Cortex of kidney (tissue), 1 donor: ENCODE results near the gene ENPEP.
"Not testable (repeated sequence)": the region's sequence is repeated elsewhere in the genome, so short reads cannot be mapped to it uniquely, and the experiment has no call there.

ENCODE experiments used
- DNase-seq: peaks from one replicate; lab custom pipeline; 2025; lab: John Stamatoyannopoulos, UW

The ENPEP gene

DNA sequence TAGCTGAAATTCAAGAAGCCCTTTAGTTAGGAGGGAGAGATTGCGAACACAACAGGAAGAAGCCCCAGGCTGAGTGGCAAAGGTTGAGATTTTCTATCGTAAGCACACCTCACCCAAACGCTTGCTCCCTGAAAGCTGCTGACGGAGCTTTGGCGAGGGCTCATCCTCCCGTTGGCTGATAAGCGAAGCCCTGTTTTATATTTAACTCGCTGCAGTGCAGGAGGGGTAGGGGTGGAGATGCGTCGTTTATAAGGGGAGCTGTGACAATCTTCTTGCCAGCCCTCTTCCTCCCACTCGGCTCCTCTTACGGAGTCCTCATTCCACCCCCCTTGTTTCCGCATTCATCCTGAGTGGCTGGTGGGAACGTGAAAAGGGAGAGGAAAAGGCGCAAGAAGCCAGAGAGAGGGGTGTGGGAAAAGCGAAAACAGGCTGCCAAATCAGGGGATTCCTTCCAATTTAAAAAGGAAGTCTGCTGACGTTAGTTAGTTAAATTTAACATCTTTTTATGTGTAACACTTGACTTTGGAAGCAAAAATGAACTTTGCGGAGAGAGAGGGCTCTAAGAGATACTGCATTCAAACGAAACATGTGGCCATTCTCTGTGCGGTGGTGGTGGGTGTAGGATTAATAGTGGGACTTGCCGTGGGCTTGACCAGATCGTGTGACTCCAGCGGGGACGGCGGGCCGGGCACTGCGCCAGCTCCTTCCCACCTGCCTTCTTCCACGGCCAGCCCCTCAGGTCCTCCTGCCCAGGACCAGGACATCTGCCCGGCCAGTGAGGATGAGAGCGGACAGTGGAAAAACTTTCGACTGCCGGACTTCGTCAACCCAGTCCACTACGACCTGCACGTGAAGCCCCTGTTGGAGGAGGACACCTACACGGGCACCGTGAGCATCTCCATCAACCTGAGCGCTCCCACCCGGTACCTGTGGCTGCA is at the start of gene ENPEP:
ENPEP (plus strand) TSS at position 275 of the 938 bp plus-strand sequence; CDS start at position 535, 260 bp downstream.
- peak; percentile 6 for DNase-seq

DNA sequence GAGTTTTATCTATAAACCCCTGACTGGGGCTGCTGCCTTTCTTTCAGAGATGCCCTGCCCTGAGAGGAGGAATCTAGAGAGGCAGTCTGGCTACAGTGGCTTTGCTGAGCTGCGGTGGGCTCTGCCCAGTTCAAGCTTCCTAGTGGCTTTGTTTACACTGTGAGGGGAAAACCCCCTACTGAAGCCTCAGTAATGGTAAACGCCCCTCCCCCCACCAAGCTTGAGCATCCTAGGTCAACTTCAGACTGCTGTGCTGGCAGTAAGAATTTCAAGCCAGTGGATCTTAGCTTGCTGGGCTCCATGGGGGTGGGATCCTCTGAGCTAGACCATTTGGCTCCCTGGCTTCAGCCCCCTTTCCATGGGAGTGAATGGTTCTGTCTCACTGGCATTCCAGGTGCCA is 44.1 kb upstream of the ENPEP start:
- not testable (repeated sequence) for DNase-seq

GRCh38 chr4:110437292-110437691 is 38.7 kb upstream of the ENPEP start:
- not testable (repeated sequence) for DNase-seq

DNA sequence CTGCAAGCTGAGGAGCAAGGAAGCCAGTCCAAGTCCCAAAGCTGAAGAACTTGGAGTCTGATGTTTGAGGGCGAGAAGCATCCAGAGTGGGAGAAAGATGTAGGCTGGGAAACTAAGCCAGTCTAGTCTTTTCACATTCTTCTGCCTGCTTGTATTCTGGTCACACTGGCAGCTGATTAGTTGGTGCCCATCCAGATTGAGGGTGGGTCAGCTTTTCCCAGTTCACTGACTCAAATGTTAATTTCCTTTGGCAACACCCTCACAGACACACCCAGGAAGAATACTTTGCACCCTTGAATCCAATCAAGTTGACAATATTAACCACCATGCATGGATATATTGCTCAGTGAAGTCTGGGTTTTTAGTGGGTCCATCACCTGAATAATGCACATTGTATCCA is 36.7 kb upstream of the ENPEP start:
- not testable (repeated sequence) for DNase-seq

DNA sequence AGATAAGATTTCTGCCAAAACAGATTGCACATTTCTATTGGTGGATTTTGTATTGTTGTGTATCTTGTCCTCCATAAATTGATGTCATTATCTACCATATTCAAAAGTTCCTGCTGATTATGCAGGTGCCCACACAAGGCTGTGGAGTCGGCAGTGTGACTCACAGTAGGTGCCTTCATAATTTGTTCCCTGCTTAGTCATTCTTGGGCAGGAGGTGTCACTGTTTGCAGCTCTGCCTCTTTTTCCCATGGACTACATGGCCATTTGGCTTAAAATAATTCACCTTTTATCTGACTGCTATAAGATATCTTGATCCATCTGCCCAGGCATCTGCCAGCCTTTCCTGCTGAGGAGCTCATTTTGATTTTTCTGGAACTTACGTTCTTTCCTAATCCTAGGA is 33.6 kb upstream of the ENPEP start:
- DNase-seq: no peak

- no peak for DNase-seq
Measured at GRCh38 chr4:110442788-110443187, 33.2 kb upstream of the ENPEP start.

GRCh38 chr4:110449947-110450346 is 26.0 kb upstream of the ENPEP start:
- no peak for DNase-seq

- no peak for DNase-seq
Measured at GRCh38 chr4:110452546-110452945, 23.4 kb upstream of the ENPEP start.

DNA sequence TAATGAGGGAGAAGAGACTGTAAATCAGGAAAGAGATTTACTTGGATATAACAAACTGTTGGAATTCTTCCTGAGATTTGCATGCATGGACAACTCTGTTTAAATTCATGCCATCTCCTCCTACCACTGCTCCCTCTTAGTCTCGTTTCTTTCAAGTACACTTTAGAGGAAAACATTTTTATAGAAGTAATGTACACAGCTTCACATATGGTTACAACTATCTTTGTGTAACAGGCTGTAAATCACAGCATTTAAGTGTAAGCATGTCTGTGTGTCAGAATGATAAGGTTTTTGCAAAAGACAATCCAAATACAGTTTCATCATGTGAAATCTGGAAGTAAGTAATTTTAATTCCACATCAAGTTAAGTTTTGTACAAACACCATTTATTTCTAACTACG is 21.5 kb upstream of the ENPEP start:
- DNase-seq: no peak

DNA sequence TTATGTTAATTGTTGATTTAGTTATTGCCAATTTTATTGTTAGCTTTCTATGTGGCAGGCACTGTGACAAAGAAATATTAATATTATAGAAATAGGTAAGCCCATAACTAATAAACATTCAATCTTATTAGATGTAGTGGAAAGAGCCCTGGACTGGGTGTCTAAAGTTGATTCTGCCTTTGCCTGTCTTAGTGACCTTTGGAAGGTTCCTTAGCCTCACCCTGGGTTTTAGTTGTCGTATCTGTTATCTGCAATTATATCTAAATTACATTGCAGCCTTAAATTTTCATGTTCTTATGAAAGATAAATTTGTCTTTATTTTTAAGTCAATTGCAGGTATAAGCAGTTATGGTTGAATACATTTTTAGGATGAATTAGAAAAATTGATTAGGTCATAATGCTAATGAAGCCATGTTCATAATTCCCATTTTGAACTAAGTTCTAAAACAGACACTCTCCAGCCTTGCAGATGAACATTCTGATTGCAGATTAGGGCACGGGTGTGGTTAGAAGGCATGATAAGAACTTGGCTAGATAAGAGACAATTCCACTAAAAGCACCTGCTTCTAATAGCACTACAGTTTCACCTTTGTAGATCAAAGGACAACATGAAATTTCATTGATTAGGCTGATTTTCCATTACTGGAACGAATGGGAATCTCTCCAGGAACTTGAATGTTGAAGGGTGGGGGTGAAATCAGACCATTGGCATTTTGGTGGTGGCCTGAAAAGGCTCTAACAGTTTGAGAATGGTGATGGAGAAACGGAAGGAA is 17.3 kb upstream of the ENPEP start:
- DNase-seq: no peak

- no peak for DNase-seq
Measured at GRCh38 chr4:110460074-110460746, 15.7 kb upstream of the ENPEP start.

- DNase-seq: no peak
Measured at GRCh38 chr4:110467400-110467799, 8.6 kb upstream of the ENPEP start.

GRCh38 chr4:110472583-110473329 is 3.2 kb upstream of the ENPEP start:
- no peak for DNase-seq

- DNase-seq: no peak
Measured at GRCh38 chr4:110474481-110474880, 1.5 kb upstream of the ENPEP start.

DNA sequence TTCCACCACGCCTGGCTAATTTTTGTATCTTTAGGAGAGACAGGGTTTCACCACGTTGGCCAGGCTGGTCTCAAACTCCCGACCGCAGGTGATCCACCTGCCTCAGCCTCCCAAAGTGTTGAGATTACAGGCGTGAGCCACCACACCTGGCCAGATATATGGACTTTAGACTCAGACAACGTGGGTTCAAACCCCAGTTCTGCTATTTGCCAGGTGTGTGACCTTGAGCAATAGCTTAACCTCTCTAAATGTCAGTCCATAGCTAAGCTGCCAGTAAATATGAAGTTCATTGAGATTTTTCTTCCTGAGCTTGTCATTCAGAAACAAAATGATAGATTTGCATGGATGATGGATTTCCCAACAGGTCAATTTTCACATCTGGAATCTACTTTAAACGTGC is 875 bp upstream of the ENPEP start:
- DNase-seq: not testable (repeated sequence)

GRCh38 chr4:110477836-110478235 is 1.9 kb downstream of the ENPEP start:
- DNase-seq: no peak

- DNase-seq: no peak
Measured at GRCh38 chr4:110480031-110480549, 4.1 kb downstream of the ENPEP start.

DNA sequence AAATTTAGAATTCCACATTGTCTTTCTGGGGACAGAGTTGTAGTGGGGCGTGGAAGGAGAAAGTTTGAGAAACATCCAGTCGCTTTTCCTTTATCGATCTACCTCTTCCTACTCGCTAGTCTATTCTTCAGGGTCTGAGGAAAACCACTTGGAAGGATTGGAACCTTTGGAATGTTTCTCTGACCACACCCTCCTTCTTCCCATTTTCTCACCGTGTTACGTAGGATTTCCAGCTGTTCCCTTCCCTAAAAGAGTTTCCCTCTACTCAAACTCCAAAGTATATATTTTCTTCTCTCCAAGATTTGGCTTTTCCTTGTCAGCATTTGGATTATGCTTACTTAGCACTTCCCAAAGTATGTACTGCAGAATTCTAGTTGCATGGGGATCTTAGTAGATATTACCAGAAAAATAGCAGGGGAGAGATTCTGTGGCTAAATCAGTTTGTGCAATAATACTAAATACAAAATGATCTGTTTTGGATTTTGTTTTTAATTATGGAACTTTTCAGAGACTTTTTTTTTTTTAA is 4.9 kb downstream of the ENPEP start:
- DNase-seq: no peak

GRCh38 chr4:110483516-110483915 is 7.6 kb downstream of the ENPEP start:
- DNase-seq: no peak

GRCh38 chr4:110484029-110484428 is 8.1 kb downstream of the ENPEP start:
- DNase-seq: no peak

GRCh38 chr4:110484767-110485166 is 8.8 kb downstream of the ENPEP start:
- DNase-seq: no peak
